DMS53 (cell line): Measurements from ENCODE around the gene LOXL1.

Experiments used
- DNase-seq: peaks from one replicate; lab custom pipeline; 2025; lab: John Stamatoyannopoulos, UW

The LOXL1 gene, protein sequence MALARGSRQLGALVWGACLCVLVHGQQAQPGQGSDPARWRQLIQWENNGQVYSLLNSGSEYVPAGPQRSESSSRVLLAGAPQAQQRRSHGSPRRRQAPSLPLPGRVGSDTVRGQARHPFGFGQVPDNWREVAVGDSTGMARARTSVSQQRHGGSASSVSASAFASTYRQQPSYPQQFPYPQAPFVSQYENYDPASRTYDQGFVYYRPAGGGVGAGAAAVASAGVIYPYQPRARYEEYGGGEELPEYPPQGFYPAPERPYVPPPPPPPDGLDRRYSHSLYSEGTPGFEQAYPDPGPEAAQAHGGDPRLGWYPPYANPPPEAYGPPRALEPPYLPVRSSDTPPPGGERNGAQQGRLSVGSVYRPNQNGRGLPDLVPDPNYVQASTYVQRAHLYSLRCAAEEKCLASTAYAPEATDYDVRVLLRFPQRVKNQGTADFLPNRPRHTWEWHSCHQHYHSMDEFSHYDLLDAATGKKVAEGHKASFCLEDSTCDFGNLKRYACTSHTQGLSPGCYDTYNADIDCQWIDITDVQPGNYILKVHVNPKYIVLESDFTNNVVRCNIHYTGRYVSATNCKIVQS

DNA sequence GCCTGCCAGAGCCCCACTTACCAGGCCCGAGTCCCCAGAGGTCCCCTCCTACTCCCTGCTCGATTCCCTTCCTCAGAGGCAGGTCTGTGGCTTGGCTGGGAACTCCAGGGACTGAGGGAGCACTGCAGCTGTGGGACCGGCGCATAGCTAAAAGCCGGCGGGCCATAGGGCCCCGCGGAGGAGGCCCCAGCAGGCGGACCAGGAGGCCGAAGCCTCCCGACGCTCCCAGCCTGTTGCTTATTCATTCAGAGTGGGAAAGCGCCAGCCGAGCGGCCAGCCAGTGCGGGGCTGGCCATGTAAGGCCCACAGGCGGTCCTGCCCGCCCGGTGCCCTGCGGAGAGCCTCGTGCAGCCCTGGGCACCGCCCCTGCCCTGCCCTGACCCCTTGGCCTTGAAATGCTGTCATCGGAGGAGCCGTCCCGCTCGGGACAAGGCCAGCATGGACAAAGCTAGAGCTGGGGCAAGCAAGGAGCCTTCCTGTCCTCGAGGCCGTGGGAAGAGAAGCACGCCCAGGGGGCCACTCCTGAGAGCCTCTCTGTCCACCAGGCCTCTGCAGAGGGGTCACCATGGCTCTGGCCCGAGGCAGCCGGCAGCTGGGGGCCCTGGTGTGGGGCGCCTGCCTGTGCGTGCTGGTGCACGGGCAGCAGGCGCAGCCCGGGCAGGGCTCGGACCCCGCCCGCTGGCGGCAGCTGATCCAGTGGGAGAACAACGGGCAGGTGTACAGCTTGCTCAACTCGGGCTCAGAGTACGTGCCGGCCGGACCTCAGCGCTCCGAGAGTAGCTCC lies at the start of gene LOXL1:
Gene LOXL1 (plus strand): TSS at position 244 of the 784 bp plus-strand sequence. CDS start 322 bp downstream, at position 566.
- DNase-seq = peak; percentile 81

DNA sequence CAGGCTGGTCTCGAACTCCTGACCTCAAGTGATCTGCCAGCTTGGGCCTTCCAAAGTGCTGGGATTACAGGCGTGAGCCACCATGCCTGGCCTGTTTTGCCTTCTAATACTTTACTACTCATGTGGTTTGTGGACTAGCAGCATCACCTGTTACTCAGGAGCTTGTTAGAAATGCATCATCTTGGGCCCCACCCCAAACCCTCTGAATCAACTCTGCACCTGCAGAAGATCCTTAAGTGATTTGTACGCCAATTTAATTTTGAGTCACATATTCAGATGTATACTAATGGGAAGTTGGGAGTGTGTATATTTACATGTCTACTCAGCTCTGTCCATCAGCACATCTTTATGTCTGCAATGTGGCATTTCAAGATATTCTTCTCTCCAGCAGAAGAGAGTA lies 46.8 kb upstream of the LOXL1 start:
- DNase-seq = no peak

DNA sequence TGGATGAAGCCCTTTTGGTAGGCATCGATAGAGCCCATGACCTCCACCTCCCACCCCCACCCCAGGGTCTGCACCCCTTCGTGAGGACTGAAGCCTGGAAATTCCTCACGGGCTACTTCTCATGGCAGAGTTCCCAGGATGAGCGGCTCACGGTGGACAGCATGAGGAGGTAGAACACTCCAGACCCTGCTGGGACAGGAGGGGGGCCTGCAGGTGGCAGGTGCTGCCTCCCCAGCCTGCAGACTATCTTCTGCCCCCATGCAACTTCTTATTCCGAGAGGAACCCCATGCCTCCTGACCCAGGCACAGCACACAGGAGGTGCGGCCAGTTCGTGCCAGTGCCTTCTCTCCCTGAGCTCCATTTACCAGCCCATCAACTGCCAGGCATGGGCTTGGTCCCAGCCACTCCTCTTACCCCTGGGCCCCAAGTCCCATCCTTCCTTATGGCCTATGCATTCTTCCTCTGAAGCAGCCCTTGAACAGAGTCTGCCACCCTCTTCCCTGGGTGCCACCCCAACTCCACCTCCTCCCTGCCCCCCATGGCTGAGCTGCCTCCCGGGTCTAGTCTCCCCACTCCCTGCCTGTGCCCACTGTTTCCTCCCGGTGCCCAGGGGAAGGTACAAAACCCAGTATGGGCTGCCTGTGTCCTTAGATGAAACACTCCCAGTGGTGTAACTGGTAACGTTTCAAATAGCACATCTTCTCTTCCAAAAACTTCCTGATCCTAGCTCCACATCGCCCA lies 44.5 kb upstream of the LOXL1 start:
- no peak for DNase-seq

DNA sequence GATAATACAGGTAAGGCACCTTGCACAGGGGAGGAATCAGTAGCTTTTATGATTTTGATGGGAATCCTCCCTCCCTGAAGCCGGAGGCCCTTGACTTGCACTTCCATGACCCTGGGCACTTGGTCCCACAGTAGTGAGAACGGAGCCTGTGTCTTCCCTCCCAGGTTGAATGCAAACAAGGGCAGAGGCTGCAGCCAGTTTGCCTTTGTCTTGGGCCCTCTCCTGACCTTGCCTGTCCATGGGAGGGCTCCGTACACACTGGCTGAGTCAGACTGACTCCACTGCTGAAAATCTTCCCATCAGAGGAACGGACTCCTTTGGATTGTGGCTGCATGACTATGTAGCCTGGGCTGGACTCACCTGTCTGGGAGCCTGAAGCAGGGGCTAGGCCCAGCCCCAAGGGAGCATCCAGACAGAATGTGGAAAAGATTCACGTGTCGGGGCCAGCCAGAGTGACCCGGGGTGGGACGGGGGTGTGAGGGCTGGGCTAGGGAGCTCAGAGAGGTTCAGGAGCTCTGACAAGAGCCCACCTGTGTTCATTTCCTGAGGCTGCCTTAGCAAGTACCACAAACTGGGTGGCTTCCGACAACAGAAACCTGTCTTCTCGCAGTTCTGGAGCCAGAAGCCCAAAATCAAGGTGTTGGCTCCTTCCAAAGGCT lies 43.4 kb upstream of the LOXL1 start:
- no peak for DNase-seq

DNA sequence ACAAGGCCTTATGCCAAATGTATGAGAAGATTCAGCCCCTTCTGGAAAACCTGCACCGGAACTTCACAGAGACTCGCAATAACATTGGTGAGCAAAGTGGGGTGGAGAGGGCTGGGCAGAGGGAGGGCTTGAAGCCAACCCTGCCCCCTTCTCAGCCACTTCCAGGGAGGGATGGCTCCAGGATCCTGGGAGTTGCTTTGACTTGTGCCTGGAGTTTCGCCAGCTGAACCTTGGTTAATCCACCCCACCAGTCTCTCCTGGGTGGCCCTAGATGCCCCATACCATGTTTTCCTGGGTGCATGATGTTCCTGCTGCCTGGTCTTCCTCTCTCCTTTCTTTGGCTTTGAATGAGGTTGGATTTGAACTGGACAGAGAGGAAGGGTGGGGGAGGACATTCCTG lies 42.1 kb upstream of the LOXL1 start:
- DNase-seq = no peak

DNA sequence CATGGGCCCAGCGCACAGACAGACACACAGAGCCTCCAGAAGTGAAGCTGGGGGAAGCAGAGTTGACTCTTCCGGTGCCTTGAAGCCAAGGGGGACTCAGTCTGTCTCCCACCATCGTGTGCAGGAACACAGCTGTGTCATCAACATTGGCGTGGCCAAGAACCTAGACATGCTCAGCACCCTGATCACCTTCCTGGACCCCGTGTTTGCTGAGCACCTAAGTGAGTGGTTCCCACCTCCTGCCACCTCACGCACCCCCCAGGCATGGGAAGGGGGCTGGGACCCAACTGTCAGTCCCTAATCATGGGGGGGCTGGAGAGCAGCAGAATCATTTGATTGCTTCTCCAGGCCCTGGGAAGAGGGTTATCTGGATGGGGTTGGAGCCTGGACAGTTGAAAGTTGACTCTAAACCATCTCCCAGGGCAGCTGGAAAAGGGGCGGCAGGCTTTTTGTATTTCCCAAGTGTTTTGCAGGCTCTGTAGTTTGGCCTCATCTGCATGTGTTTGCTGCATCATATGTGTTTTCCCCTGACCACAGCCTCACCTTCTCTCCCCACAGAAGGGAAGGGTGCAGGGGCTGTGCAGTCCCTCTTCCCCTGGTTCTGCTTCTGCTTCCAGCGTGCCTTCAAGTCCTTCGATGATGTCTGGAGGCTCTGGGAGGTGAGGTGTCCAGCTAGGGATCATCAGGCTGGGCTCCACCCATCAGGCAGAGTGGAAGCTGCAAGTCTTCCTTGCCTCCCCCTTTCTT lies 40.1 kb upstream of the LOXL1 start:
- no peak for DNase-seq

DNA sequence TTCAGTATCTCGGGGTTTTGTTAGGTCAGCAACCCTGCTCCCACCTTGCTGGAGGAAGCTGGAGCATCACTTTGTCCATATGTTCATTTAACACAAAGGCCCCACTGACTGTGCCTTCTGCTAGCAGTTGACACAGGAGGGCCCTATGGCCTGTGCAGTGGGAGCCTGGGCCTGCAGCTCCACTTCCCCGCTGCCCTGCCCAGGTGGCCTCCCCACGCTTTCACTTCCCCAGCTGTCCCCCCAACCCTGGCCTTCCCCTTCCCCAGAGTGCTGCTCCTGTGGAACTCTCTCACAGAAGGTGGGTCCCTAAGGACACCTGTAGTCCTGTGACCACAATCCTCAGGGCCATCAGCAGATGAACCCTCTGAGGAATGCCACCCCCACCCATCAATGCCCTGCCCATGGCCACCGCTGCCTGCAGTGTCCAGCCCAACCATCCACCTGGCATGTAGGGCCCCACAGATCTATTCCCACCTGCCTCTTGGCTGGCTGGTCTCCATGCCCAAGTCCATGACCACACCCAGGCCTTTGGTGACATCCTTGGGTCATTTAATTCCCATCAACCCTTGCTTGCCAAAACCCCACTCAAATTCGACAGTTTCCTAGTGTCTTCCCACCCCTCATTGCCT lies 39.4 kb upstream of the LOXL1 start:
- DNase-seq = no peak

DNA sequence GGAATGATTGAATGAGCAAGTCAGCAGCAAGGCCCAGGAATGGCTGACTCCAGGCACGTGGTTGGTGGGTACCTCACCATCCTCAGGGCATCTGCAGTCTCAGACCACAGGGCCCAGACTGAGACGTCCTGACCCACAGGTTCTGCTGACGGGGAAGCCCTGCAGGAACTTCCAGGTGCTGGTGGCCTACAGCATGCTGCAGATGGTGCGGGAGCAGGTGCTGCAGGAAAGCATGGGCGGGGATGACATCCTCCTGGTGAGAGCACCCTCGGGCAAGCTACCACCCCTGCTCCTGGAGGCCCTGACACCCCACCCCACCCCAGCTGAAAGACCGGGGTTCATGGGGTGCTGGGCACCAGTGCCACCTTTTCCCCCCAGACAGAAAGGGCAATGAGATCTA lies 38.8 kb upstream of the LOXL1 start:
- DNase-seq = no peak

DNA sequence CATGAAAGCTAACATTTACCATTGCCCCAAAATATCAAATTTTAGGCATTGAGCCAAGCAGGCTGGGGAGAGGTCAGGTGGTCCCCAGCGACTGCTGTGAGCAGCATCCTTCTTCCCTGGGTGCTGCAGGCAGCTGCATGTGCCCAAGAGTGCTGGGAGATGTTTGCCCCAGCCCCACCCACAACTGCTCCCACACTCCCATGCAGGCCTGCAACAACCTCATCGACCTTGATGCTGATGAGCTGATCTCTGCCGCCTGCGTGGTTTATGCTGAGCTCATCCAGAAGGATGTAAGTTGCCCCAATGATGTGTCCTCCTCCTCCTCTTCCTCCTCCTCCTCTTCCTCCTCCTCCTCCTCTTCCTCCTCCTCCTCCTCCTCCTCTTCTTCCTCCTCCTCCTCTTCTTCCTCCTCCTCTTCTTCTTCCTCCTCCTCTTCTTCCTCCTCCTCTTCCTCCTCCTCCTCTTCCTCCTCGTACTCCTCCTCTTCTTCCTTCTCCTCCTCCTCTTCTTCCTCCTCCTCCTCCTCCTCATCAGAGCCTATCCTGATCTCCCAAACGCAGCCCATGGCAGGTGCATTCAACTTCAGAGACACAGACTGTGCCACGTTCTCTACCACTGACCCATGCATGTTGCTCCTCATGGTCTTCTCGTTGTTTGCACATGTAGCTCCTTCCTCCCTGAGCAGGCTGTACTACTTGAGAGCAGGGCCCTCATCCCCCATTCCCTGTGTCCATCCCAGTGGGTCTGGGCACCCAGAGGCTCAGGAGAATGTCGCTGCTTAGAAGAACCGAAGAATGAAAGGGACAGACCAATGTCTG lies 37.8 kb upstream of the LOXL1 start:
- no peak for DNase-seq

DNA sequence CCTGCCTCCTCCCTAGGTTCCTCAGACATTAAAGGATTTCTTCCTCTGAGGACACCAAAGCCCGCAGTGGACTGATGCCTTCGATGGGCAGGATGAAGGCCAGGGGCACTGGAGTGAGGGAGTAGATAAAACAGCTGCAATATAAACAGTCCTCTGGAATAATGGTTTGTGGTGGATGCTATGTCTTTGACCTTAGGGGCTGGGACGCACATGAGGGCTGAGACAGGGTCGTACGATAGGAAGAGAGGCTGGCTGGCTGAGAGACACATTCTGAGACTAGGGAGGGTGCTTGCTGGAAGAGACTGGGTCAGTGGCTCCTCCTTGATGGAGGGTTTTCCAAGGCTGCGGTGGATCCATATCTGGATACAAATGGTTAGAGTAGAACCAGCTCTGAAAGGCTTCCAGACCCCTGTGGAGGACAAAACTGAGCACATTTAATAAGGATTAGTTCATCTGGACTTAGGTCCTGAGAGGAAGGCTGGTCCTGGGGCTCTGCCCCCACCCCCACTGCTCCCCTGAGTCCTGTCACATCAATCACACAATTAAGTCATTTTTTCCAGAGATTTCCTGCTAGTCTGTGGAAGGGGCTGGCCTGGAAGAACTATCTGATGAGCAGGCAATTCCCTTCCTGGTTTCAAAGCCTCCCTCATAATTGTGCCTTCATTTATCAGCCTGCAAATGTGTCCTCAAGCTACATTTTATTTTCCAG lies 37.1 kb upstream of the LOXL1 start:
- no peak for DNase-seq

DNA sequence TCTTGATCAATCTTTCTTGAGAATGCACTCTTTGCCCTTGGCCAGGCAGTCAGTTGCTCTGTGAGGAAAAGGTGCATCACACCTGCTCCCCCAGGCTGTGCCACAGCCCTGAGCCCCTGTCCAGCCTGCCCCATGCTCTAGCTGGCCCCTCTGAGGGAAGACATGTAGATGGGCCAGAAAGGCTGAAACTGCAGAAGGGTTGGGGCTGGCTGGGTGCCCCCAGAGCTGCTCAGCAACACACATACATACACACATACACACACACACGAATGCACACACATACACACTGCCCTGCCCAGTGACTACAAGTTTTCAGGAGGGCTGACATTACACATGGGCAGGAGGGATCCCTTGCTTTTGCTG lies 36.5 kb upstream of the LOXL1 start:
- DNase-seq = no peak

DNA sequence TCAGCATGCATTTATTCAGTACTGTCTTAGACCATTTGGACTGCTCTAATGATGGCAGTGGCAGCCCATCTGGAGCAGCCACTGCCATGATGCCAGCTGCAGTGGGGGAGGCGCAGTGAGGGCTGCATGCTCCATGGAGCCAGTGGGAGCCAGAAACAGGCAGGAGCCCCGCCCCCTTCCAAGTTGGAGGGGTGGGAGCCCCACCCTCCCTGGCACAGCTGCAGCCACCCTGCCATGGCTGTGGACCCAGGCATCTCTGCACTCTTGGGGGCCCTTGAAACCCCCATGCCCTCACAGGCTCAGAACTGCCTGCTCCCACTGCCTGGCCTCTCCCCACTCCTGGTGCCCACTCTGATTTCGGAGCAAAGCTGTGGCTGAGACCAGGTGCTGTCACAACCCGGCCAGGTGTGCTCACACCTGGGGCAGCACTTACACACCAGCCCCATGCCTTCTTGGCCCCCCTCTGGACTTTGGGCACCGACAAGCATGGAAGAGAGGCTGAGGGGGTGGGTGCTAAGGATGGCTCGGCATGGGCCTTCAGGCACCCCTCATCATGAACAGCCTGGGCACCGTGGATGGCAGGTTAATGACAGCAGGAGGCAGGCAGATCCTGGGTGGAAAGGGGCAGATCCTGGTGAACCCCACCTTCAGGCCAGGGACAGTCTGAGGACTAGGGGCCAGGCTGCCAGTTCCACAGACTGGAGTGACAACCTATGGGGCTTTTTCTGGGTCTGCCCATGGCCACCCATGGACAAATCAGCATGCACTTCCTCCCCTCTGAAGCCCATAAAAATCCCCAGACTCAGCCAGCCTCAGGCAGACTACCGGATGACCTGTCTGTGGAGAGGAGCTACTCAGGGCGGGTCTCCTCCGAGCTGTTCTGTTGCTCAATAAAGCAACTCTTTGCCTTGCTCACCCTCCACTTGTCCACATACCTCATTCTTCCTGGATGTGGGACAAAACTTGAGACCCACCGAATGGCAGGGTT lies 34.6 kb upstream of the LOXL1 start:
- no peak for DNase-seq

DNA sequence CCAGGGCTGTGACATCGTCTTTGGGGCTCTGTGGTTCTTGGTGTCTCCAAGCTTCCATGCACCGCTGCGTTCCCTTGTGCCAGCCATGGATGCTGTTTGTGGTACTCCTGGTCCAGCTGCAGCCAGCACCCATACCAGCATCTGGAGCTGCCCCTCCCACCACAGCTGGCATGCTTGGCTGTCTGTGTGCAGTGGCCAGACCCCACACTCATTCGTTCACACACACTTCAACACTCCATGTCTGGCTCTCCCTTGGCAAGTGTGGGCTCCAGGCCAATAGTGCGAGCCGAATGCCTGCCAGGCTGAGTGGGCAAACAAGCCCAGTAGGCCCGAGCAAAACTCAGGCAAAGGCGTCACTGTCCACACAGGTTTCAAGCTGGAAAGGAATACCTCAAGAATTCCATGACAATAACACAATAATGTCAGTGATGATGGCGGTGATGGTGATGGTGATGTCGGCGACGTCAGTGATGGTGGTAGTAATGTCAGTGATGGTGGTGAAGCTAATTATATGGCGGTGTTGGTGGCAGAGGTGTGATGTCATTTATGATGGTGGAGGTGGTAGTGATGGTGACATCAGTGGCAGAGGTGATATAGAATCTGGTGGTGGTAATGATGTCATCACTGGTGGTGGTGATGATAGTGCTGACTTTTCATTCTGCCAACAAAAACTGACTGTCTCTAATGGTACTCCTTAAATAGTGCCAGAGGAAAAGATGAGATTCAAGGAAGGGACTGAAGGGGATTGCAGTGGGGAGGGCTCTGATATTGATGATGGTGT lies 33.6 kb upstream of the LOXL1 start:
- DNase-seq = no peak

DNA sequence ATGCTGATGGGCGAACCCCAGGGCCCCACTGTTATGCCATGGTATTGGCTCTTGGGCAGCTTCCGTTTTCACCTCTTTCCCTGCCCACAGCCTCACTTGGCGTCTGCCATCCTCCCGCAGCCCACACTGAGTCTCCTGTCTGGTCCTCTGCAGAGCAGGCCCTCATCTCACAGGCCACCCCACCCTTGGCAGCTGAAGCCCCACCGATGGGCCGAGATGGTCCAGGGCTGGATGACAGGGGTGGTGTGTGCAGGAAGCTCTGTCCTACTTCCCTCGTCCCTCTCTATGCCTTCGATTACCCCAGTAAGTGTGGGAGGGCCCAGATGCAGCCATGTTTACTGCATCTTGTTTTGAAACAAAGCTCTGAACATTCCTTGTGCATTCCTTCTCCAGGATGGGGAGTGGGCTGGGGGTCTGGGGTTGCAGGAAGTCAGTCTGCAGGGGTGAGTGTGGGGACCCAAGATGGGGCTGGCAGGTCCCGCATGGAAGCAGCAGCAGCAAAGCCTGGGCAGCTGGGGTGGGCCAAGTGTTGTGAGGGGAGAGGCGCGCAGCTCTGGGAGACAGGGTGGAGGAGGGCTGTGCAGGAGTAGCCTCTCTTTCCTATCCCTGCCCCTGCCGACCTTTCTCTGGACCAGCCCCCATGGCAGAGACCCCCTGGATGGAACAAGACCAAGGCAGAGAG lies 32.0 kb upstream of the LOXL1 start:
- DNase-seq = no peak

DNA sequence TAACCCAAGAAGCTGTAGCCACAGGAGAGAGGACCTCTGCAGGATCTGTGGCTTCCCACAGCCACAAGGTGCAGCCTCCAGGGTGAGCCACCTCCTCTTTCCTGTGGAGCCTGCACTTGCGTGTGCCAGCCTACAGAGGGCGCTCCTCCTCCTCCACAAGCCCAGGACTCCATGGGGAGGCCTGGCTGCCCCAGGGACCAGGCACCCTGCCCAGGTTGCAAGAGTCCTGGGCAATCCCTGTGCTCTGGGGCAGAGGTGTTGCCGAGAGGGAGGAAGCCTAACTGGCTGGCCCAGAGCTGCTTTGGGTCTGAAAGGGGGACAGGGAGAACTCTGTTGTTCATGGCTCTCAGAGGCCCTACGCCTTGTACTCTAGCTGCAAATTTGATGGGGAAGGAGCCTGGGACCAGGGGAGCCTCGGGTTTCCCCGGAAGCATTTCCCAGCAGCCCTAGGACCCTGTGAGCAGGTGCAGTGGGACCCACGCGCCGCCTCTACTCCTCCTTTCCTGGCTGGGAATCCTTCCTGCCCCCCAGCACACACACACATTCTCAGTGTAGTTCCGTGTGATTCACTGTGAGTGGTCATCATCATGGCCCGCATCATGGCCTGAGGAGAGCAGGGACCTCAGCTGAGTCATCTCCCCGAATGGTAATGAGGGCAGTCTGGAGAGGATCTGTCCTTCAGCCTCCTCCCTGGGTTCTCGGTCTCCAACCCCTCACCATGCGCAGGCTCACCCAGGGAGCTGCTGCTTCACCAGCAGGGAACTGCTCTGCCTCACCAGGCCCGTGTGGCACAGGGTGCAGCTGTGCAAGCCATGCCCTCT lies 28.6 kb upstream of the LOXL1 start:
- peak; percentile 55 for DNase-seq
